Calu3 (cell line): ENCODE results near the gene CYP4F22. TPM values are rescaled to one million over a fixed set of nuclear protein-coding genes. Genes with fewer than 3 reads are reported as not detected.

ENCODE experiments used
- BruUV-seq: library from RNA; stranded (reverse); fragments of 400-500 nt; replicated peaks from 2 replicates; lab custom pipeline; 2021; lab: Mats Ljungman, UMichigan
- CTCF ChIA-PET: fragments of 300-600 bp; sonication (Branson Sonifier 250); formaldehyde crosslinking; loops from one replicate; lab custom pipeline; 2022; ENCODE audit warnings: antibody characterized with exemption; lab: Charles Lee
- DNase-seq: peaks from one replicate; pipeline ENCODE4 v3.0.0; 2022
- H3K27ac Mint-ChIP-seq: one replicate; pipeline ENCODE4 v1.8.0; 2022; ENCODE audit warnings: mixed read lengths; ENCODE audit not compliant: unreplicated experiment
- H3K27me3 Mint-ChIP-seq: one replicate; pipeline ENCODE4 v1.8.0; 2022; ENCODE audit warnings: mixed read lengths; ENCODE audit not compliant: unreplicated experiment
- H3K36me3 Mint-ChIP-seq: one replicate; pipeline ENCODE4 v1.8.0; 2022; ENCODE audit warnings: mild to moderate bottlenecking, moderate library complexity, mixed read lengths; ENCODE audit not compliant: insufficient read depth, unreplicated experiment
- H3K4me1 Mint-ChIP-seq: one replicate; pipeline ENCODE4 v1.8.0; 2022; ENCODE audit warnings: mild to moderate bottlenecking, low read depth, mixed read lengths; ENCODE audit not compliant: unreplicated experiment
- H3K4me3 Mint-ChIP-seq: one replicate; pipeline ENCODE4 v1.8.0; 2022; ENCODE audit warnings: mild to moderate bottlenecking, low read depth, moderate library complexity, mixed read lengths; ENCODE audit not compliant: unreplicated experiment
- H3K9me3 Mint-ChIP-seq: one replicate; pipeline ENCODE4 v1.8.0; 2022; ENCODE audit warnings: low read depth, mixed read lengths; ENCODE audit not compliant: unreplicated experiment
- CTCF ChIP-seq: fragments of 200-600 bp; IDR thresholded peaks from one replicate; pipeline ENCODE4 v1.8.0; 2022; ENCODE audit warnings: antibody characterized with exemption; ENCODE audit not compliant: unreplicated experiment
- intact Hi-C: fragments of 100-400 bp; cut with micrococcal nuclease; formaldehyde crosslinking; loops from one replicate; pipeline ENCODE4 v1.10.0; 2022; ENCODE audit not compliant: unreplicated experiment
- total RNA-seq: library from RNA; stranded (reverse); gene quantifications from 2 replicates; pipeline ENCODE4 v1.2.3, GENCODE V29; 2022

CYP4F22 gene
- total RNA-seq, 1 experiment from 2014 or later: not detected

DNA sequence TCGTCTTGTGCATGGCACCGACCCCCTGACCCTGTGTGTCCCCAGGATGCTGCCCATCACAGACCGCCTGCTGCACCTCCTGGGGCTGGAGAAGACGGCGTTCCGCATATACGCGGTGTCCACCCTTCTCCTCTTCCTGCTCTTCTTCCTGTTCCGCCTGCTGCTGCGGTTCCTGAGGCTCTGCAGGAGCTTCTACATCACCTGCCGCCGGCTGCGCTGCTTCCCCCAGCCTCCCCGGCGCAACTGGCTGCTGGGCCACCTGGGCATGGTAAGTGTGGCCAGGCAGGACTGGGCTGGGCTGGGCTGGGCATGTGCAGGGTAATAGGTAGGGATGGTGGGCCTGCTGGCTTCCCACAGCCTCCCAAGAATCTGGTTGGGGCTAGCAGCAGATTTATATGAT, 17.0 kb downstream of the CYP4F22 start:
- Mint-ChIP-seq H3K4me1 (no peaks in the 10 kb centered on the region), H3K36me3 (no peaks in the 10 kb centered on the region), H3K4me3 (no peak overlapping the region), H3K27ac (no peak overlapping the region), H3K27me3 (peaks cover 53% of the 10 kb centered on the region), H3K9me3 (no peaks in the 10 kb centered on the region)
- TF ChIP-seq CTCF: no peak
- intact Hi-C loops: no loop called here
- no TSS peak for BruUV-seq
- no peak for DNase-seq
- CTCF ChIA-PET: interaction anchor here (0.6 kb wide), 1 partner anchor 315 kb away, joined by 3 read pairs; no protein-coding TSS in a partner anchor

- Mint-ChIP-seq H3K4me1 (no peaks in the 10 kb centered on the region), H3K4me3 (no peak overlapping the region), H3K27me3 (peaks cover 60% of the 10 kb centered on the region), H3K36me3 (no peaks in the 10 kb centered on the region), H3K27ac (no peak overlapping the region), H3K9me3 (no peaks in the 10 kb centered on the region)
- no peak for DNase-seq
- CTCF ChIA-PET: interaction anchor here (0.6 kb wide), 1 partner anchor 263 kb away, joined by 3 read pairs; no protein-coding TSS in a partner anchor
- intact Hi-C loops: no loop called here
- no TSS peak for BruUV-seq
- TF ChIP-seq CTCF: no peak
Measured at GRCh38 chr19:15526408-15526807, 18.1 kb downstream of the CYP4F22 start.

DNA sequence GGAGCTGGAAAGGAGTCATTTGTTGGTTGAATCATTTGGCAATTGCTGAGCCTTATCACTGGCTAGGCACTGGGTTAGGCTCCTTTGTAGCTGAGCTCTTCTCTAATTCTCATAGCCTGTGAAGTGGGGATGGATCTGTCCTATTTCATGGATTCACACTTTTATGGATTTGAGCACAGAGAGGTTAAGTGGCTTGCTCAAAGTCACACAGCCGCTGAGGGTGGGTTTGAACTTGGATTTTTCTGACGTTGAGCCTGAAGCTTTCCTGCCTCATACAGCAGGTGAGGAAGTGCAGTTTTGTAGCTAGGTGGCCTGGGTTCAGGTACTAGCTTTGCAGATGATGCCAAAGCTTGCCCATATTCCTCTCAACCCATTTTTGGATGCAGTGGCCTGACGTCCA, 19.4 kb downstream of the CYP4F22 start:
- H3K27ac Mint-ChIP-seq: no peak overlapping the region
- no peaks in the 10 kb centered on the region for H3K4me1 Mint-ChIP-seq
- TF ChIP-seq CTCF: no peak
- H3K9me3 Mint-ChIP-seq: no peaks in the 10 kb centered on the region
- CTCF ChIA-PET: no interaction called here
- no peak overlapping the region for H3K4me3 Mint-ChIP-seq
- no TSS peak for BruUV-seq
- intact Hi-C loops: no loop called here
- H3K36me3 Mint-ChIP-seq: no peaks in the 10 kb centered on the region
- DNase-seq: no peak
- peaks cover 73% of the 10 kb centered on the region for H3K27me3 Mint-ChIP-seq

GRCh38 chr19:15529774-15530372, 21.5 kb downstream of the CYP4F22 start:
- Mint-ChIP-seq H3K9me3 (no peaks in the 10 kb centered on the region), H3K4me3 (no peak overlapping the region), H3K27me3 (peaks cover 75% of the 10 kb centered on the region), H3K36me3 (no peaks in the 10 kb centered on the region), H3K27ac (no peak overlapping the region), H3K4me1 (no peaks in the 10 kb centered on the region)
- no TSS peak for BruUV-seq
- DNase-seq: no peak
- intact Hi-C loops: no loop called here
- CTCF ChIA-PET: no interaction called here
- TF ChIP-seq CTCF: no peak
